OCI-LY7 (cell line): ENCODE measurements around the gene OR51G2. TPM values are rescaled to one million over a fixed set of nuclear protein-coding genes. Genes with fewer than 3 reads are reported as not detected.

Experiments
- BruUV-seq: library from RNA; stranded (reverse); fragments of 400-500 nt; replicated peaks from 2 replicates; lab custom pipeline; 2021; lab: Mats Ljungman, UMichigan
- CTCF ChIA-PET: fragments of 300-600 bp; sonication (Branson Sonifier 250); formaldehyde crosslinking; loops from one replicate; lab custom pipeline; 2022; ENCODE audit warnings: antibody characterized with exemption; ENCODE audit not compliant: unreplicated experiment; lab: Charles Lee
- POLR2A ChIA-PET: fragments of 300-600 bp; sonication (Branson Sonifier 250); formaldehyde crosslinking; loops from one replicate; lab custom pipeline; 2022; ENCODE audit warnings: antibody characterized with exemption; lab: Charles Lee
- DNase-seq: peaks from one replicate; pipeline ENCODE4 v3.0.0-alpha.2; 2015; ENCODE audit warnings: low spot score
- H2AFZ ChIP-seq: fragments of 200-600 bp; sonication (generic), shearing (Covaris generic); 2 replicates; pipeline ENCODE4 v1.6.1; 2014; ENCODE audit warnings: mild to moderate bottlenecking, antibody characterized with exemption, low read length, moderate library complexity
- H3K27ac ChIP-seq: fragments of 200-600 bp; sonication (generic); 2 replicates; pipeline ENCODE4 v1.5.1; 2014; ENCODE audit warnings: mixed run types, low read depth, mild to moderate bottlenecking, moderate library complexity, low read length, inconsistent platforms; ENCODE audit not compliant: poor library complexity, severe bottlenecking
- H3K36me3 ChIP-seq: fragments of 200-600 bp; sonication (generic); 2 replicates; pipeline ENCODE4 v1.6.1; 2014; ENCODE audit warnings: mild to moderate bottlenecking, antibody characterized with exemption, low read length, moderate library complexity, mixed read lengths; ENCODE audit not compliant: insufficient read depth
- H3K4me1 ChIP-seq: fragments of 200-600 bp; sonication (generic); 2 replicates; pipeline ENCODE4 v1.5.1; 2014; ENCODE audit warnings: mild to moderate bottlenecking, low read length; ENCODE audit not compliant: insufficient read depth, poor library complexity, severe bottlenecking
- H3K4me2 ChIP-seq: fragments of 200-600 bp; sonication (generic); 2 replicates; pipeline ENCODE4 v1.6.1; 2014; ENCODE audit warnings: mild to moderate bottlenecking, low read length
- H3K4me3 ChIP-seq: fragments of 200-600 bp; sonication (generic); 2 replicates; pipeline ENCODE4 v1.5.1; 2014; ENCODE audit warnings: mild to moderate bottlenecking, low read depth, low read length; ENCODE audit not compliant: poor library complexity, severe bottlenecking
- H3K79me2 ChIP-seq: fragments of 200-600 bp; sonication (generic); 2 replicates; pipeline ENCODE4 v1.6.1; 2016; ENCODE audit warnings: low read depth, mild to moderate bottlenecking, low read length, moderate library complexity, mixed read lengths; ENCODE audit not compliant: insufficient read depth
- H3K9me2 ChIP-seq: fragments of 200-600 bp; sonication (generic); 2 replicates; pipeline ENCODE4 v1.6.1; 2016; ENCODE audit warnings: mild to moderate bottlenecking, low read length, mixed read lengths; ENCODE audit not compliant: insufficient read depth
- H3K9me3 ChIP-seq: fragments of 200-600 bp; sonication (generic); 2 replicates; pipeline ENCODE4 v1.6.1; 2014; ENCODE audit warnings: mild to moderate bottlenecking, mixed run types, low read length, mixed read lengths
- H4K20me1 ChIP-seq: fragments of 200-600 bp; sonication (generic); 2 replicates; pipeline ENCODE4 v1.6.1; 2014; ENCODE audit warnings: mild to moderate bottlenecking, antibody characterized with exemption, low read length, moderate library complexity, mixed read lengths; ENCODE audit not compliant: insufficient read depth
- CTCF ChIP-seq: fragments of 200-600 bp; sonication (generic); conservative IDR thresholded peaks from 2 replicates; pipeline ENCODE4 v1.5.1; 2014; ENCODE audit warnings: mild to moderate bottlenecking, antibody characterized with exemption, low read length, moderate library complexity, mixed read lengths
- EZH2phosphoT487 ChIP-seq: fragments of 200-600 bp; sonication (generic); IDR thresholded peaks from 2 replicates; pipeline ENCODE4 v1.6.1; 2018; ENCODE audit warnings: low read depth, borderline replicate concordance, mild to moderate bottlenecking, mixed run types, antibody characterized with exemption, low read length, moderate library complexity, mixed read lengths
- intact Hi-C: fragments of 100-400 bp; cut with micrococcal nuclease; formaldehyde crosslinking; loops from one replicate; pipeline ENCODE4 v1.10.0; 2022; ENCODE audit not compliant: unreplicated experiment
- total RNA-seq, 2 experiments: library from RNA; depleted of rRNA in 1 of 2; stranded (reverse); fragments of >200 nt in 1 of 2; shearing (Covaris generic) in 1 of 2; gene quantifications; 2 replicates each; pipeline ENCODE4 v1.2.3, GENCODE V29; 2014 to 2022

The OR51G2 gene
- total RNA-seq, 2 experiments from 2014 or later: not detected

- H3K36me3 ChIP-seq: no peaks in the 10 kb centered on the region
- H3K4me1 ChIP-seq: no peaks in the 10 kb centered on the region
- DNase-seq: no peak
- TF ChIP-seq EZH2phosphoT487 (no peak), CTCF (no peak)
- ChIA-PET CTCF (no interaction called here), POLR2A (no interaction called here)
- H3K27ac ChIP-seq: no peak overlapping the region
- H3K9me2 ChIP-seq: no peaks in the 10 kb centered on the region; the same call in 1 of the 2 replicates
- H4K20me1 ChIP-seq: no peaks in the 10 kb centered on the region
- no peak overlapping the region for H3K4me3 ChIP-seq
- H2AFZ ChIP-seq: no peak overlapping the region
- no peaks in the 10 kb centered on the region for H3K9me3 ChIP-seq
- no TSS peak for BruUV-seq
- H3K4me2 ChIP-seq: no peak overlapping the region
- no peaks in the 10 kb centered on the region for H3K79me2 ChIP-seq
- intact Hi-C loops: no loop called here
Measured at GRCh38 chr11:4884361-4884760, 34.8 kb downstream of the OR51G2 start.

GRCh38 chr11:4882543-4882942, 36.6 kb downstream of the OR51G2 start:
- Histone ChIP-seq H3K4me1 (no peaks in the 10 kb centered on the region), H3K4me2 (no peak overlapping the region), H2AFZ (no peak overlapping the region), H3K27ac (no peak overlapping the region), H3K9me3 (no peaks in the 10 kb centered on the region), H4K20me1 (no peaks in the 10 kb centered on the region), H3K36me3 (no peaks in the 10 kb centered on the region), H3K9me2 (no peaks in the 10 kb centered on the region), H3K79me2 (no peaks in the 10 kb centered on the region), H3K4me3 (no peak overlapping the region)
- no peak for DNase-seq
- no TSS peak for BruUV-seq
- intact Hi-C loops: no loop called here
- ChIA-PET POLR2A (interaction anchor here (1.3 kb wide), 1 partner anchor 50 kb away, joined by 3 read pairs; no protein-coding TSS in a partner anchor), CTCF (no interaction called here)
- TF ChIP-seq CTCF: no peak
- no peak for TF ChIP-seq EZH2phosphoT487

- TF ChIP-seq CTCF (no peak), EZH2phosphoT487 (no peak)
- no peak within 1 kb of the TSS for H3K27ac ChIP-seq
- H3K4me3 ChIP-seq: no peak within 1 kb of the TSS
- BruUV-seq: no TSS peak
- no peaks in the 10 kb centered on the region for H3K79me2 ChIP-seq
- ChIA-PET CTCF (no interaction called here), POLR2A (interaction anchor here (1.3 kb wide), 1 partner anchor 50 kb away, joined by 3 read pairs; no protein-coding TSS in a partner anchor)
- no peaks in the 10 kb centered on the region for H3K36me3 ChIP-seq
- H3K9me2 ChIP-seq: no peaks in the 10 kb centered on the region
- no peak within 1 kb of the TSS for H2AFZ ChIP-seq
- intact Hi-C loops: no loop called here
- H3K9me3 ChIP-seq: no peaks in the 10 kb centered on the region
- no peak within 1 kb of the TSS for H3K4me2 ChIP-seq
- no peak for DNase-seq
- no peaks in the 10 kb centered on the region for H3K4me1 ChIP-seq
- H4K20me1 ChIP-seq: no peaks in the 10 kb centered on the region
Measured at GRCh38 chr11:4881860-4882500, 37.2 kb downstream of the OR51G2 start, which contains the start of gene OR51T1. Gene OR51T1, plus strand, starts transcription at chr11:4881900. Its CDS starts 0 bp downstream, at chr11:4881900.
